Measurements from ENCODE around the gene PAFAH1B1.

The PAFAH1B1 gene

DNA sequence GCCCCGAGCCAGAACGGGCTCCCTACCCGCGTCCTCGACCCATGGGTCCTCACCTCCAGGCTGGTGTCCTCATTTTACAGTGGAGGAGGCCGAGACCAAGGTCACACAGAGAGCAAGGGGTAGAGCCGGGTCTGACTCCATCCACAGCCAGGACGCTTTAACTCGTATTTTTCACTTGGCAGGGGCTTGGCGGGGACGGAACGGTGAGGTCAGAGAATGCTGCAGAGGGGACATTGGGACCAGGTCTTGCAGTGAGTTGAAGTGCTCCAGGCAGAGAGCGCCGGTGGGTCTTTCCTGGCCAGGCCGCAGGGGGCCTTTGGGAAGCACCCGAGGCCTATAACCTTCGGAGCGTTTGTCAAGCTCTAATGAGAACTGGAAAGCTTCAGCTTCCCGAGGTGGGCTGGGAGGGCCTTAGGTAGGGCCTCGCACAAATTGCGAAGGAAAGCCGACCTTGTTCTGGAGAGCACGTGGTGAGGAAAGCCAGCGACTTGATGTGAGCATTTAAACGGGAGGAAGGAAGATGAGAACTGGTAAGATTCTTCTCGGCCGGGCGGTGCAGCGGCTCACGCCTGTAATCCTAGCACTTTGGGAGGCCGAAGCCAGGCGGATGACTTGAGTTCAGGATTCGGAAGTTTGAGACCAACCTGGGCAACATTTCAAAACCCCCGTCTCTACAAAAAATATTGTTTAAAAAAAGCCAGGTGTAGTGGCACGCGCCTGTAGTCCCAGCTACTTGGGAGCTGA is 119.0 kb downstream of the PAFAH1B1 start:
- H3K27me3 ChIP-seq, result no peaks in the 10 kb centered on the region
- DNase-seq, result no peak
- no peaks in the 10 kb centered on the region for H3K9me3 ChIP-seq
- no peaks in the 10 kb centered on the region for H3K36me3 ChIP-seq
- intact Hi-C loops (cut with DNase I; ENCODE audit: low total_unique reads), result loop anchor here (10.0 kb wide), 1 partner anchor 952 kb away; the partner anchor contains the start of genes EMC6 and TAX1BP3
- peaks cover 5 to 47% (median 43%) of the 10 kb centered on the region in 4 donors for H3K4me1 ChIP-seq
- peak overlapping the region; percentile 77 to 78 for H3K27ac ChIP-seq
- TF ChIP-seq, protein P1, sequence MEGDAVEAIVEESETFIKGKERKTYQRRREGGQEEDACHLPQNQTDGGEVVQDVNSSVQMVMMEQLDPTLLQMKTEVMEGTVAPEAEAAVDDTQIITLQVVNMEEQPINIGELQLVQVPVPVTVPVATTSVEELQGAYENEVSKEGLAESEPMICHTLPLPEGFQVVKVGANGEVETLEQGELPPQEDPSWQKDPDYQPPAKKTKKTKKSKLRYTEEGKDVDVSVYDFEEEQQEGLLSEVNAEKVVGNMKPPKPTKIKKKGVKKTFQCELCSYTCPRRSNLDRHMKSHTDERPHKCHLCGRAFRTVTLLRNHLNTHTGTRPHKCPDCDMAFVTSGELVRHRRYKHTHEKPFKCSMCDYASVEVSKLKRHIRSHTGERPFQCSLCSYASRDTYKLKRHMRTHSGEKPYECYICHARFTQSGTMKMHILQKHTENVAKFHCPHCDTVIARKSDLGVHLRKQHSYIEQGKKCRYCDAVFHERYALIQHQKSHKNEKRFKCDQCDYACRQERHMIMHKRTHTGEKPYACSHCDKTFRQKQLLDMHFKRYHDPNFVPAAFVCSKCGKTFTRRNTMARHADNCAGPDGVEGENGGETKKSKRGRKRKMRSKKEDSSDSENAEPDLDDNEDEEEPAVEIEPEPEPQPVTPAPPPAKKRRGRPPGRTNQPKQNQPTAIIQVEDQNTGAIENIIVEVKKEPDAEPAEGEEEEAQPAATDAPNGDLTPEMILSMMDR (IDR thresholded peaks at IDR 0.05), result no peak
- H3K4me3 ChIP-seq, result peak overlapping the region; percentile 81 to 94

DNA sequence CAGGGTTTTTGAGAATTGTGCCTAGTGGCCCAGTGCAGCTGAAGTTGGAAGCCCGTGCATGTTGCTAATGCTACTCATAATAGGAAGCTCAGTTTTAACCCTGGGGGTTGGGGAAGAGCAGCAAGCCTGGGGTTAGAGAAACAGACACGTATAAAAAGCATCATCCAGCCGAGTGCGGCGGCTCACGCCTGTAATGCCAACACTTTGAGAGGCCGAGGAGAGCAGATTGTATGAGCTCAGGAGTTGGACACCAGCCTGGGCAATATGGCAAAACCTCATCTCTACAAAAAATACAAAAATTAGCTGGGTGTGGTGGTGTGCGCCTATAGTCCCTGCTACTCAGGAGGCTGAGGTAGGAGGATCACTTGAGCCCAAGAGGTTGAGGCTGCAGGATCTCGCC is 120.4 kb downstream of the PAFAH1B1 start:
- Histone ChIP-seq H3K4me3 (no peak overlapping the region), H3K27ac (no peak overlapping the region), H3K36me3 (no peaks in the 10 kb centered on the region), H3K27me3 (no peaks in the 10 kb centered on the region), H3K4me1 (peaks cover 0 to 33% (median 29%) of the 10 kb centered on the region in 4 donors), H3K9me3 (no peaks in the 10 kb centered on the region)
- TF ChIP-seq, protein P1 (IDR thresholded peaks at IDR 0.05), result no peak
- intact Hi-C loops (cut with DNase I; ENCODE audit: low total_unique reads), result loop anchor here (10.0 kb wide), 1 partner anchor 951 kb away; the partner anchor contains the start of genes EMC6 and TAX1BP3
- DNase-seq, result no peak

DNA sequence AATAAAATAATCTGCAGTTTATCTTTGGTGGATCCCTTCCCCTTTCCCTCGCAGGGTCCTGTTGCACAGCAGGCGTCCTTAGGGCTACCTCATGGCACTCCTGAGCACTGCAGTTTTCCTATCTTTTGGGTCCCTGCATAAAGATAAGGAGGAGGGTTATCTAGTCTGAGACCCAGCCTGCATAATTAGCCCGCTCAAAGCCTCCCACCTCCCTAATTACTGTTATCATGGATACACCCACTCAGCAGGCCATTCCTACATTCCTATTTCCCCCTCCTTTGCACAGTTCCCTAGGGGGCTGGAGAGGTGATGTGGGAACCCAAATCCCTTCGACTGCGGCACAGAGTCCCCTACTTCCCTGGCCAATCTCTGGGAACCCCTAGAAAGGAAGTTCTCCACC is 123.2 kb downstream of the PAFAH1B1 start:
- Histone ChIP-seq H3K27ac (no peak overlapping the region), H3K9me3 (no peaks in the 10 kb centered on the region), H3K27me3 (peaks cover 0 to 7% of the 10 kb centered on the region in 2 donors), H3K36me3 (no peaks in the 10 kb centered on the region), H3K4me1 (peaks cover 0 to 14% (median 7%) of the 10 kb centered on the region in 4 donors), H3K4me3 (no peak overlapping the region)
- TF ChIP-seq, protein P1 (IDR thresholded peaks at IDR 0.05), result no peak
- intact Hi-C loops (cut with DNase I; ENCODE audit: low total_unique reads), result loop anchor here (10.0 kb wide), 1 partner anchor 948 kb away; the partner anchor contains the start of genes EMC6 and TAX1BP3
- DNase-seq, result no peak

DNA sequence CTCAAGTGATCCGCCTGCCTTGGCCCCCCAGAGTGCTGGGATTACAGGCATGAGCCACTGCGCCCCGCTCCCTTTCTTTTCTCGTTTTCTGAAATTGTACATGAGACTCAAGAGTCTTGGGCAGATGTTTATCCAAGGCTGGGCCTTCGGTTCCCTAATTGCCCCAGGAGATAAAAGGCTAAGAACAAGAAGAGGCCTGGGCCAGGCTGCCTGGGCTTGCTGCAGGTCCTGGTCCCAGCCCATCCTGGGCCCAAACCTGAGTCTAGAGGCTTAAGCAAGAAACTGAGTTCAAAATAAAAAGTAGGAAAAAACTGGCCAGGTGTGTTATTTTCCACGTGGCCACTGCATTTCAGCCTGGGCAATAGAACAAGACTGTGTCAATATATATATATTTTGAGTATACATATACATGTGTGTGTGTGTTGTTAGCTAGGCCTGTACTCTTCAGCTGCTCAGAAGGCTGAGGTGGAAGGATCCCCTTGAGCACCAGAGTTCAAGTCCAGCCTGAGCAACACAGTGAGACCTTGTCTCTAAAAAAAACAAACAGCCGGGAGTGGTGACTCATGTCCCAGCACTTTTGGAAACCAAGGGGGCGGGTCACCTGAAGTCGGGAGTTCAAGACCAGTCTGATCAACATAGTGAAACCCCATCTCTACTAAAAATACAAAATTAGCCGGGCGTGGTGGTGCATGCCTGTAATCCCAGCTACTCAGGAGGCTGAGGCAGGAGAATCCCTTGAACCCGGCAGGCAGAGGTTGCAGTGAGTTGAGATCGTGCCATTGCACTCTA is 124.9 kb downstream of the PAFAH1B1 start:
- TF ChIP-seq, protein P1 (IDR thresholded peaks at IDR 0.05), result no peak
- H3K4me1 ChIP-seq, result no peaks in the 10 kb centered on the region
- H3K4me3 ChIP-seq, result no peak overlapping the region
- no peak for DNase-seq
- no peaks in the 10 kb centered on the region for H3K36me3 ChIP-seq
- no peaks in the 10 kb centered on the region for H3K9me3 ChIP-seq
- H3K27me3 ChIP-seq, result peaks cover 0 to 23% of the 10 kb centered on the region in 2 donors
- intact Hi-C loops (cut with DNase I; ENCODE audit: low total_unique reads), result loop anchor here (10.0 kb wide), 1 partner anchor 946 kb away; the partner anchor contains the start of genes EMC6 and TAX1BP3
- no peak overlapping the region for H3K27ac ChIP-seq

DNA sequence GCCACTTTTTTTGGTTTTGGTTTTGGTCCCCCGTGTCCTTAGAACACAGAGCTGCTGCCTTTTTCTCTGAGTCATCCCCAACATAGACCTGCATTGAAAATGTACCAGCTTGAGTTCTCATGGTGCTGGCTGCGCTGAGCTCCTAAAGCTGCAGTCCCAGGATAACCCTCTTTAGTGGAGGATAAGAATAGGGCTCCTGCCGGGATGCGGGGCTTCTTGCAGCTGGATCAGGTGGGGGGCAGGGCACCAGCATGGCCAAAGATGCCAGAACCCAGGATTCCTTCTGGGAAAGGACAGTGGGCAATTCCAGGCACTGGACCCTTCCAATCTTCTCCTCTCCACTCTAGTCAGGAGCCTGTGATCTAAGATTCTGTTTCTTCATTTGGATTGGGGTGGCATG is 126.4 kb downstream of the PAFAH1B1 start:
- no peaks in the 10 kb centered on the region for H3K36me3 ChIP-seq
- intact Hi-C loops (cut with DNase I; ENCODE audit: low total_unique reads), result loop anchor here (10.0 kb wide), 1 partner anchor 945 kb away; the partner anchor contains the start of genes EMC6 and TAX1BP3
- H3K4me1 ChIP-seq, result peaks cover 0 to 14% (median 10%) of the 10 kb centered on the region in 4 donors
- TF ChIP-seq, protein P1 (IDR thresholded peaks at IDR 0.05), result no peak
- peaks cover 0 to 36% of the 10 kb centered on the region in 2 donors for H3K27me3 ChIP-seq
- no peak for DNase-seq
- no peak overlapping the region for H3K4me3 ChIP-seq
- H3K27ac ChIP-seq, result no peak overlapping the region
- H3K9me3 ChIP-seq, result no peaks in the 10 kb centered on the region
